HG02852 (cell line): ENCODE measurements around the gene CLIP1.
A peak's percentile ranks its signal among the peaks of the same experiment; 100 is the strongest.

Source experiments
- ATAC-seq: cut with Tn5 transposase; IDR thresholded peaks from one replicate; pipeline ENCODE4 v1.9.1; 2021; ENCODE audit warnings: mild to moderate bottlenecking, moderate library complexity; ENCODE audit not compliant: unreplicated experiment

CLIP1 gene

DNA sequence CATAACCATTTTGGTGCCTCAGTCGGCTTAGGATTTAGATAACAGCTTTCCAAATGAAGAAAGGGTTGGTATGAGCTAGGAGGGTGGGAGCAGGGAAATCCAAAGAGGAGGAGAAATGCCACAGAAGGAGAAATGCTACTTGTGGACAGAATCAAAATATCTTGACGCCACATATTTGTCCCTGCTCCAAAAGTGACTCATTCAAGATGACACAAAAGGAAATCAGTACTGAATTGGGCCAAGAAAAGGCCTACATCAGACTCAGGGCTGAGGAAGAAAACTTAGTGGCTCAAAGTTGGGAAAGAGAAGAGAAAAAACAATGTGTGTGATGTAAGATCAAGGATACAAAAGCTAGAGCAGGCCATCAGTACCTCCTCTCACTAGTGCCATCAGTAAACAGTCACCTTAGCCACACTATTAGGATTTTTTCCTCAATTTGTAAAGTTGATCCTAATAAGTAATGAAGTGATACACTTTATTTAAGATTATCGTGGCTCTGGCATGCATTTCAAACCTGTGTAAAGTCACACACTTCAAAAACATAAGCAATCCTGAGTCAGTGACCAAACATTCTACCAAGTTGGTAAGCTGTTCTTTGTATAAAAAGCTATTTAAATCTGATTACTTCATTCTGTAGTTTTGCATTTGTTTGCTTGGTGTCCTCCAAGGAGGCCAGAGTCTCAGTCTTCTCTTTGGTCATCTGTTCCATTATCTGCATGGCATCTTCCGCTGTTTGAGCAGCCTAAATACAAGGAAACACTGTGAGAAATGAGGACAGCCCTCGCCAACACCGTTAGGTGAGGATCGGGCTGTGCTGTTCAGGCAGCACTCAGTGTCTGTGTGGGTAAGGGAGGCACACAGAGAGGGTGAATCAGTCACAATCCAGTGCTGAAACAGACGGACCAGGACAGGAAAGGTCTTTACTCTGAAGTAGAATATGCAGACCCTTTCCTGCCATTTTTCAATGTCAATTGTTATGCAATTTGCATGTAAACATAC, 103.6 kb downstream of the CLIP1 start:
- ATAC-seq, result no peak

DNA sequence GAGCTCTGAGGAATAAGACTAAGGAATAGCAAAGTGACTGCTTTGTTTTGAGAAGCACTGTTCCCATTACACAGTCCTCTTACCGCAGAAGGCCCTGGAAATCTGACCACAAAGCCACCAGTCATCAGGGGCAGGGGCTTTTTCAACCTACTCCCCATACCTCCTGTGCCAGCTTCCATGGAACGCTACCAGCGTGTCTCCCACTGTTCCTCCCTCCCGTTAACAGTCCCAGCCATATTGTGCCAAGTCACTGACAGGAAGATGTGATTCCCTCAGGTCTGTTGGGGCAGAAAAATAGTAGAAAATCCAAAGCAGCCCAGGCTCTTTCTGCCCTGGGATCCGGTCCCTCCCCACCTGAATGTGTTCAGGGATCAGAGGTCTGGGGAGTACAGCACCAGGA, 109.5 kb downstream of the CLIP1 start:
- ATAC-seq, result no peak

DNA sequence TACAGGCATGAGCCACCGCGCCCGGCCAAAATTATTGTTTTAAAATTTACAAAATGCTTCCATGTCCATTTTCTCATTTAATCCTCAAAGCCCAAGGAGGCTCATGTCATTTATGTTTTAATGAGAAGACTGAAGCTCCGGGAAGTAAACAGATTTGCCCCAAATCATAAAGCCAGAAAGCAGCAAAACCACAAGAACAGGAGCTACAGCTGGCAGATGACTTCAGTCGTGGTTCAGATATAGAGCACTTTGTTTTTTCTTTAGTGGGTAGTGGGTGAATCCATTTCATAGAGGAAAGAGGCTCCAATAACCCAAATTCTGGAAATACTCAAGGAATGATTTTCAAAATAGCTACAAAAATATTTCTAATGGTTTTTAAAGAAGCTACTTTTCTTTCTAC, 110.8 kb downstream of the CLIP1 start:
- no peak for ATAC-seq

DNA sequence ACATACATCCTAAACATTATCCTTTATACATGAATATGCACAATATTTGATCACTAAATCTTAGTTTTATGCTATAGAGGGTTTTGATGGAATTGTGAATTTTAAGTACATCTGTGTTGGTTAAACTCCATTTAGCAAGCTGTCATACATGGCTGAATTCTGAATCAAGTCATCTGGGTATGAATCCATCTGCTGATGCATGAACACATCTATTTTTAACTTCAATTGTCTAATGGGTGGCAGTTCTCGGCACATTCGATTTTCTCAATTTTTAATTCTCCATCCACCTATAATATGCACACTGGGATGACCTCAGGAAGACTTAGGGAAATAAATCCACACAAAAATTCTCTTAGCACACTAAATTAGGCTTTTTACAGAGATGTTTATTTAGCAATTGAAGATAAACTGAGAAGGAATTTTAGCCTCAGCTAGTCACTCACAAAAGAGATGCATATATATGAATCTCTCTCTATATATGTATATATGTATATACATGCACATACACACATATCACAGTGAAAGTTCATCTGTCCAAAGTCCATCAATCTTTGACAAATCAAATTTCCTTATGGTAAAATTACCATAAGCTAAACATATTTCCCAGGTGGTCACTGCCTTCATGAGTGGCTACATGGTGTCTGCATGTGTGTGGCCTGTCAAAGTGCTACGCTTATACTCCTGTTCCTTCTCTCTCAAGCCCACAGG, 111.7 kb downstream of the CLIP1 start:
- no peak for ATAC-seq

DNA sequence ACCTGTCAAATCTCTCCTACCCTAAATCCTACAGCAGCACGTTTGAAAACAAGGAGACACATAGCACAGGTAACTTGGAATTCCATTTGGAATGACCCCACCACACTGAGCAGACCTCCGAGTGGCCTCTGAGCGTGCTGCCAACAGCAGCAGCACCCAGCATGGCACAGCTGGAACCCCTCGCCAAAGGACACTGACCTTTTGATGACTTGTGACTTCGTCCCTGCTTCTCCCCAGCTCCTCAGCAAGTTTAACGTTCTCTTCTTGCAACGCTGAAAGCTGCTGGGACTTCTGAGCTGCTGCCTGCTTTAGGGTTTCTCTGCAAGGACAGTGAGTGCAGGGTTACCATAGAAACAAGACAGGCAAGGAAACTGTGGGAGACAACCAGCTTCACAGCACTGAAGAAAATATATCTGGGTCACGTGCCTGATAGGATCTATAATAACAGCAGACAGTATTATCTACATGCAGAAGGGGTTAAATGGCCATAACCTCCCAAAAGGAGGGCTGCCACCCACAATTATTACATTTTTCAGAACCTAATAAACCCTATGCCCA, 112.8 kb downstream of the CLIP1 start:
- no peak for ATAC-seq

DNA sequence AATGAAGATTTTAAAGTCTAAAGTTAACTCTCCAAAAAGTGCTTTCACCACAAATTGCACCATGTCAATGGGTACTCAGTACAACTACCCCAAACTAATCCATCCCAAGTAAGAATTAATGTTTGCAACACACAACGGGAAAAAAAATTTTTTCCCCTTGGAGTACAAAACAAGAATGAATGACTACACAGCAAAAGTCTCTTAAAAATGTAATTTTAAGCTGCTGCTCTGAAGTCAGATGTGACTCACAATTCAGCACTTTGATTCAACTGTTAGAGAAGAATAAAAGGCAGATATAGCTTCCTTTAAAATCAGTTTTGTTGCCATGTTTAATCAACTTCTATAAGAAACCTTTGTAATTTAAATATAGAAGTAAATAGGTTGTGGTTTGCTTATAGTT, 113.7 kb downstream of the CLIP1 start:
- no peak for ATAC-seq

DNA sequence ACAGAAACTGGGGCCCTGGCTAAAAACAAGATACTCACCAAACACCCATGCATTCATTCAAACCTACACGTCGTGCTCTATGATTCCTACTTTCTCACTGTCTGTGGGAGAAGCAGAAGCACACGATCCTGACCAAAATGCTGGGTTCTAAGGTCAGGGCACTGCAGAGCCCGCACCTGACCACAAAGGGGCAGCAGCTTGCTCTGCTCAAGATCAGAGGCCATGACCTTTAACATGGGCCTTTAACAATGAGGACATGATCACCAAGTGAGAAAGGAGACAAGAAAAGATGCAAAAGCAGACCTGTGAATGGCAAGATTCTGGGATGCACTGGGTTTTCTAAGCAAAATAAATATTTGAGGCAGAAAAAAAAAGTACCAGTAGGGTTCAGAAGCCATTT, 116.1 kb downstream of the CLIP1 start:
- no peak for ATAC-seq

DNA sequence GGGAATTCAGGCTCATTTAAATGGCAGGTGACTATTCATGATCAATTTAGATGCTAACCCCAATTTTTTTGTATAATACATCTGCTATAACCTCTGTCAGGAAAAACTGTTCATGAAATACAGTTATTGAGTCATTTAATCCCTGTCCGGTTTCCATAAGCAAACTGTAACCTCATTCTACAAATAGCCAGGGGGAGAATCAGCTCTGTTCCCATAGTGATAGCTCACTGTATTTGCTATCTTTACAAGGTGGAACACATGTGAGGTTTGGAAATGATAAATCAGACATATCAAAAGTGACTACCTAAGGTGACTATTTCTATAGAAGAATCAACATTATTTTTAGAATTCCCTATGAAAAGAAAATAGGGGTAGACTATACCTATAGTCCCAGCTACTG, 117.5 kb downstream of the CLIP1 start:
- no peak for ATAC-seq

DNA sequence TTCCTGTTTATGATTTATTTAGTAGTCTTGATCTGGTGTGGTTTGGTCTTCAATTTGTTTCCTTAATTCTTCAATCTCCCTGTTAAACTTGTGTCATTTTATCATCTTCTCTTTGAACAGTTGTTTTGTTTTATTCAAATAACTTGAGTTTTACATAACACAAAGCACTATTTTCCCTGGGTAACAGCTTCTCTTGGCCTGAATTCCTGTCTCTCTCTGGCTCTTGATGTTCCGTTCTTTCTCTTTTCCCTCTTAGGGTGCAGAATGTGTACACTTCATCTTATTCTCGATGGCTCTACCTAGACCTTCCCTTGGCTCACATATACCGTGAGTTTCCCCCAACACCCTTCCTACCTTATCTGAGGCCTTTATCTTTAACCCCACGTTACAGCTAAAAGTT, 119.4 kb downstream of the CLIP1 start:
- no peak for ATAC-seq

DNA sequence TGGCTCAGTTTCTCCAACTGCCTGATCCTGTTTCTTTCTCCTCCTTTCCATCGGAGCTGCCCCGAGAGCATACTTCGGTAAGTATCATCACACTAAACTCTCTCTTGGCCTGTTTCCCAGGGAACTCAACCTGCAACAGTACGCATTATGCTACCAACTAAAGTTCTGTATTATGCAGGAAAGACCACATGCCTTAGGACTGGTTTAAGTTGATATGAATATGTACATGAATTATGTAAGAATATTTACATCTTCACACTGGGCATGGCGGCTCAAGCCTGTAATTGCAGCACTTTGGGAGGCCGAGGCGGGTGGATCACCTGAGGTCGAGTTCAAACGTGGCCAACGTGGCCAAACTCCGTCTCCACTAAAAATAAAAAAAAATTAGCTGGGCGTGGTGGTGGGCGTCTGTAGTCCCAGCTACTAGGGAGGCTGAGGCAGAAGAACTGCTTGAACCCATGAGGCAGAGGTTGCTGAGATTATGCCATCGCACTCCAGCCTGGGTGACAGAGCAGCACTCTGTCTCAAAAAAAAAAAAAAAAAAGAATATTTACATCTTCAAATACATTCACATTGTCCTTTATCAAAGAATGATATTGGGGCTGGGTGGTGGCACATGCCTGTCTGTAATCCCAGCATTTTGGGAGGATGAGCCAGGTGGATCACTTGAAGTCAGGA, 124.3 kb downstream of the CLIP1 start:
- no peak for ATAC-seq

DNA sequence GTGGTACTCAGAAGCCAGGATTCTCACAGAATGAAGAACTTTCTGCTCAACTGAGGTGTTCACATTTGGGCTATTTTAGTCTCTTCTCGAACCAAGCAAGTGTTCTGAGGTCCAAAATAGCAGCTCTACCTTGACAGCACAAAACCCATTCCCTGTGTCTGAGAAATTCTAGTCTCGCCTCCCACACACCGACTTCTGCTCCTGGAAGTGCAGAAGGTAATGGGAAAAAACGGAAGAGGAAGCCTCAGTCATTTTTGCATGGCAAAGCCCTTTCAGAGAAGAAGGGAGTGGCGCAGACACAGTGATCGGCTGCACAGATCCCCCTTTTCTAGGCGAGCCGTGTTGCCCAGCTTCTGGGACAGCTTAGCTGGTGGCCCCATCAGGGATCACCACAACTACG, 125.0 kb downstream of the CLIP1 start:
- no peak for ATAC-seq

DNA sequence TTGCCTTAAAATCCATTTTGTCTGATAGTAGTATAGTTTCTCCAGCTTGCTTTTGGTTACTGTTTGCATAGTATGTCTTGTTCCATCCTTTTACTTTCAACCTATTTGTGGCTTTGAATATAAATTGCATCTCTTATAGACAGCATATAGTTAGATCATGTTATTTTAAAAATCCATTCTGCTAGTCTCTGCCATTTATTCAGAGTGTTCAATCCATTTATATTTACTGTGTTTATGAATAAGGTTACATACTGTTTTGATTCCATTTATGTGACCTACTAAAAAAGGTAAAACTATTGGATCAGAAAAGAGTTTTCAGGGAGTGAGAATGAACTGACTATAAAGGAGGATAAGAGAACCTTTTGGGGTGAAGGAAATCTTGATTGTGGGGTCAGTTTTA, 126.6 kb downstream of the CLIP1 start:
- no peak for ATAC-seq

DNA sequence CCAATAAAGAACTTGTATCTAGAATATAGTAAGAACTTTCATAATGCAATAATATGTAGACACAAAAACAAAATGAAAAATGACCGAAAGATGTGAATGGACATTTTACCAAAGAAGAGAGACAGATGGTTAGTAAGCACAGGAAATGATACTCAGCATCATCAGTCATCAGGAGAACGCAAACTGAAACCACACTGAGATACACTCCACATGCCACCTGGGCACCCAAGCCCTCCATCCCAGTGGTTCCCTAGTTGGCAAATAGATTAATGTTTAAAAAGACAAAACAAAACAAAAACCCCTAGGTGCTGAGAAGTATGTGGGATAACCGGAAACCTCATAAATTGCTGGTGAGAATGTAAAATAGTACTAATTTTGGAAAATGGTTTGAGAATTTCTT, 129.4 kb downstream of the CLIP1 start:
- ATAC-seq, result no peak

DNA sequence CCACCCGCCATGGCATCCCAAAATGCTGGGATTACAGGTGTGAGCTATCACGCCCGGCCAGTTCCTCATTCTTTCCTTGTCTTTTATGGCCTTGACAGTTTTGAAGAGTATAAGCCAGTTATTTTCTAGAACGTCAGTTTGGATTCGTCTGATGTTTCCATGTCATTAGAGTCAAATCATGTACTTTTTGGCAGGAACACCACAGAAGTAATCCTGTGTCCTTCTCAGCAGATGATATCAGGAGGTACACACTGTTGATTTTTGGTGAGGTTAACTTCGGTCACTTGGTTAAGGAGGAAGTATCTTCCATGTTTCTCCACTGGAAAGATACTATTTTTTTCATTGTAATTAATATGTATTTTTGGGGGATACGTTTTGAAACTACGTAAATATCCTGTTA, 131.0 kb downstream of the CLIP1 start:
- no peak for ATAC-seq

DNA sequence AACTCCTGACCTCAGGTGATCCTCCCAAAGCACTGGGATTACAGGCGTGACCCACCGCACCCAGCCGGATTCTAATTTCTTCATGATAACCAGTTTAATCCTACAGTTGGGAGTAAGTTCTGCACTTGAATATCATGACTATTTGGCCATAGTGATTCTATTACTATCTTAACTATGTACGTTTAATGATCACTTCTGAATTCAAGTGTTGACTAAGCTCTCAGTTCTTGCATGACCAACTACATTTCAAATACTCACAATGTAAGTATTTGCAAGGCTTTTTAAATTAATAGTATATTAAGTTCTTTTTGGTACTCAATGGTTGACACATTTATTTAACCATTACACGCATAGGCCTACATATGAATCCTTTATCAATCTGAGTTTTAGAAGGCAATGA, 138.8 kb downstream of the CLIP1 start:
- ATAC-seq, result no peak

DNA sequence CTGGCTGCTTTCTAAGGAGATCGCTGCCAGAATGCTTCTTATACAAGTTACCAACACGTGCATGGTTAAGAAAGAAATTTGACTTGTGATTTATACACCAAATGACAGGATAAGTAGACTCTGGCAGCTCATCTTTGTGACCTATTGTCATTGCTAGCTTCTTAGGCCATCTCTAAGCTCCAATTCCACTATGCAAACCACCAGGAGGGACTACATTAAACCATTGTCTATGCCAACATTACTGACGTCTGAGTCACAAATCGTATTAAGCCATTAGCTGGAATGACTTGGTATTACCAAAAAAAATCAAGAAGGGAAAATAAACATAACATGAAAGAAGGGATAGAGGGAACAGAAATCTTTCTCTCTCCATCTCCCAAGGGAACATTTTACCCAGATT, 140.4 kb downstream of the CLIP1 start:
- ATAC-seq, result no peak

DNA sequence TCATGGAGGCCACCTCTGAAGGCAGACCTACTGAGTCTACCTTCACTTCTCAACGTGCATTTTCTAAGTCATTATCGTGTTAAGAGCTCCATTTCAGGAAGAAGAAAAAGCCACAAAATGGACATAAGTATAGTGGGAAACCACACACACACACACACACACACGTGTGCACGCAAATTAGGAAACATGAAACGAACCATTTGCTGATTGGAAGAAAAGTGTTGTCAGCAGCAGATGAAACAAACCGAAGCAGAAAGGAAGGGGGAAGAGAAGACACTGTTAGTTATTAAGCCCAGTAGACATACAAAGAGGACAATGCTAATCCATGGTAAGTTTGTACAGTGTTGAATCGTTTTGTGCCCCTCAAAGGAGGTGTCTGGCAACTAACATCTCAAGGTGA, 146.2 kb downstream of the CLIP1 start:
- no peak for ATAC-seq

DNA sequence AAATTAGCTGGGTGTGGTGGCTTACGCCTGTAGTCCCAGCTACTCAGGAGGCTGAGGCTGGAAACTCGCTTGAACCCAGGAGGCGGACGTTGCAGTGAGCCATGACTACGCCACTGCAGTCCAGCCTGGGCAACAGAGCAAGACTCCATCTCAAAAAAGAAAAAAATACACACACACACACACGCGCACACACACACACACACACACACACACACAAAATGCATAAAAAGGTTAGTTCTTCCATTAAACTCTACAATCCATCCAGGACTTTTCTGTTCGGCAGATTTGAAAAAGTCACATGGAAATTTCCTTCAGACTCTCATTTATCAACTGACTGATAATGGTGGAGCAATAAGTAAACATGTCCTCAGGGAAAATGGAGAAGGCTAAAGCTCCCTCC, 147.0 kb downstream of the CLIP1 start:
- ATAC-seq, result no peak

DNA sequence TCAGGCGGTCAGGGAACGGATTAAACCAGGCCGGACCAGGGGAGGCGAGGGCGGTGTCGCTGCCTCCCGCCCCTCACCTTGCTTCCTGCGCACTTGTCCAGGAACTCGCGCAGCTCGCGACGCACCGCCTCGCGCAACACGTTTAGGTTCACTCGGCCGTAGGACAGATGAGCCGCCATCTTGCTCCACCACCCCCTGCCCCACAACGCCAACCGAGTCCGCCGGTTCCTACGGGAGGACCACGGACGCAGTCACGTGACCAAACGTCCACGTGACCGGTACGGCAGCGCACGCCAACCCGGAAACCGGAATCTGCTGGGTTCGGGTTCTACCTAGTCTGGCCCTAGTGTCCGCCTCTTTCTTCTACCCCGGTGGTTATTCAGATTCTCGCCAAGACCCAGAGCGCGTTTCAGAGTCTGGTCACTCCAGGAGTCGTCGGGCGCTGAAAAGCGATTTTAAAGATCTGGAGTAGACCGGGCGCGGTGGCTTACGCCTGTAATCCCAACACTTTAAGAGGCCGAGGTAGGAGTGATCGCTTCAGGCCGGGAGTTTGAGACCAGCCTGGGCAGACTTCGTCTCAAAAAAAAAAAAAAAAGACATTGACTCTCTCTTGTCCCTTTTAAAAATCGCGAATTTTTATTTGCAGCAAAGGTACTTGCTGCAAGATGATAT, 156.1 kb downstream of the CLIP1 start, which contains the start of gene VPS33A:
TSS of gene VPS33A (minus strand) at position 265 of the 672 bp plus-strand sequence. CDS start at position 179, 86 bp downstream.
- ATAC-seq, result peak; percentile 81

DNA sequence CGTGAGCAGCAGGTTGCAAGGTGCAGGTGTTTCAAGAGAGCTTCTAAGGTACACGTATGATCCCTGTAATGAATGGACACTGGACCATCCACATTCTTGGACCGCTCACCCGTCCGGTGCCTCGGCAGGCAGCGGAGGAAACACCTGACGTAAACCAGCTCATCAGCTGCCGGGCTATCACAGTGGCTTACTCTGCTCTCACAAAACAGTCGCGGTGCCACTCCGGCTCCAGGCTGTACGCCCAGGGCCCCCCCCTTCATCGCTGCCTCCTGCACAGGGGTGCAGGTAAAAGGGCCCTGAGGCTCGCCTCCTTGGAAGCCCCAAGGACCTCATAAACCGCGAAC, 156.6 kb downstream of the CLIP1 start:
- peak; percentile 28 for ATAC-seq

DNA sequence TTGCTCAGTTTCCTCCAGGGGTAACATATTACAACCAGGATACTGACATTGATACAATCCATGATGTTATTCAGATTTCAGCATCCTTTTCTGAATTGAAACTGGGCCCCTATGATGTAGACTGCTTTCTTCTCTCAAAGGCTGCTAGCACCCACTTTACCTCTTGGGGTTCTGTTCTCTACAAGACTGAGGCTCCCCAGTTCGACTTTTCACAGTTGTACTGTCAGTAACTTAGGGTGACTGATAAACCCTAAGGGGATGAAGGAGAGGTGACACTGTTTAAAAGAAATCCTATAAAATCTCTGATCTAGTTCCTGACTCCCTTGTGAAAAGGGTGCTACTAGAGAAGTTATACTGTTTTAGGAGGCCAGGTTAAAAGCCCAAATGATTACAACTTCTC, 157.0 kb downstream of the CLIP1 start:
- ATAC-seq, result no peak
